ENCODE measurements around the gene NECTIN1.

NECTIN1 gene

DNA sequence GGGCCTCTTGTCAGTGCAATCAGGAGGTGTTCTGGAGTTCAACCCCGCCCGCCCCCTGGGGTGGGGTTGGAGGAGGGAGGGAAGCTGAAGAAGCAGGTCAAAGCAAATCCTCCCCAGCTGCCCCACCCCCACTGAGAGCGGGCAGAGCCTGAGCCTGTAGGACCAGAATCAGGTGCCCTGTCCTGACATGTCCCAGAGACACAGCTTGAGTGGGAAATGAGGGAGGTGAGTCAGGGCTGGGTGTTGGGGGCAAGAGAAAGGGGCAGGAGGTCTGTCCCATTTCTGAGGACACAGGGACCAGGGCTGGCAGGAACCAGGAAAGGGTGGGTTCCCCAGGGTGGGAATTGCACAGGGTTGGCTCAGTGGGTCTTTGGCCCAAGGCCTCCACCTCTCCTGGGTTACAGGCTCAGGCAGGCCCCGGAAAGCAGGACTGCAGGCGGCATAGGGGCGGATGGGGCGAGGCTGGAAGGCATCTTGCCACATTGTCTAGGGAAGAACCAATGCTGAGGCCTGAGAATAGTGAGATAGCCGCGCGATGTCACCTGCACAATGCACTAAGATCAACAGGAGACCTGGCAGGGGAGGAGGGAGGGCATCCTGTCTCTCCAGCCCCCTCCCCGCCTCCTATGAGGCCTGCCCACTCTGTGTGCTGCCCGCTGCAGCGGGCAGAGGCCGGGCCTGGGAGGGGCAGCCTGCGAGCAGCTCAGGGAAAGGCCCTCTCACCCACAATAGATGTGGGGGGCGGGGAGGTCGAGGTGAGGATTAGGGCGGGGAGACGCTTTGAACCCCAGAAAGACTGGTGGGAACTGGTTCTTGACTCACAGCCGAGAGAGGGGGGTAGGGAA lies 32.4 kb downstream of the NECTIN1 start:
- H3K36me3 ChIP-seq (ENCODE audit: control insufficient read depth, low read depth, low read length): no peaks in the 10 kb centered on the region
- H3K4me1 ChIP-seq (ENCODE audit: control insufficient read depth, low read depth, low read length): peaks cover 38% of the 10 kb centered on the region
- H3K4me3 ChIP-seq (ENCODE audit: low read length): no peak overlapping the region
- no peaks in the 10 kb centered on the region for H3K27me3 ChIP-seq (ENCODE audit: control insufficient read depth, insufficient read depth, low read length)
- no peak overlapping the region for H3K9ac ChIP-seq (ENCODE audit: low read length)
- H3K27ac ChIP-seq (ENCODE audit: low read length): no peak overlapping the region
- H3K9me3 ChIP-seq (ENCODE audit: control insufficient read depth, low read depth, low read length): no peaks in the 10 kb centered on the region

DNA sequence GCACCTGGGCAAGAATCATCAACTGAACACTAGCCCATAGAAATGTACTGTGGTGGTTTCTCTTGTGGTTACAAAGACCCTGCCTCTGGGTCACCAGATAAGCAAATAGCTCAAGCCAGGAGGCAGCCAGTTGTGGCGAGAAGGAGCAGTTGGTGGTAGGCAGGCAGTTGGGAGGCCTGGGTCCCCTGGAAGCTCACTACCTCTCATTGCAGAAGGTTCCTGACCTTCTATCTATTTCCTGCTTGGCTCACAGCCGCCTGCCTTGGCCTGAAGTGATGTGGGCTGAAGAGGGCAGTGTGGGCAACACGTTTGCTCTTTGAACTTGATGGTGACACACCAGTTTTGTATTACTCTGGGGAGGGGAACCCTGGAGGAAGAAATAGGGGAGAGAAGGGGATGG lies 34.7 kb downstream of the NECTIN1 start:
- Histone ChIP-seq H3K27me3 (ENCODE audit: control insufficient read depth, insufficient read depth, low read length) (no peaks in the 10 kb centered on the region), H3K9me3 (ENCODE audit: control insufficient read depth, low read depth, low read length) (no peaks in the 10 kb centered on the region), H3K9ac (ENCODE audit: low read length) (no peak overlapping the region), H3K4me1 (ENCODE audit: control insufficient read depth, low read depth, low read length) (peaks cover 46% of the 10 kb centered on the region), H3K36me3 (ENCODE audit: control insufficient read depth, low read depth, low read length) (no peaks in the 10 kb centered on the region), H3K27ac (ENCODE audit: low read length) (no peak overlapping the region), H3K4me3 (ENCODE audit: low read length) (no peak overlapping the region)

DNA sequence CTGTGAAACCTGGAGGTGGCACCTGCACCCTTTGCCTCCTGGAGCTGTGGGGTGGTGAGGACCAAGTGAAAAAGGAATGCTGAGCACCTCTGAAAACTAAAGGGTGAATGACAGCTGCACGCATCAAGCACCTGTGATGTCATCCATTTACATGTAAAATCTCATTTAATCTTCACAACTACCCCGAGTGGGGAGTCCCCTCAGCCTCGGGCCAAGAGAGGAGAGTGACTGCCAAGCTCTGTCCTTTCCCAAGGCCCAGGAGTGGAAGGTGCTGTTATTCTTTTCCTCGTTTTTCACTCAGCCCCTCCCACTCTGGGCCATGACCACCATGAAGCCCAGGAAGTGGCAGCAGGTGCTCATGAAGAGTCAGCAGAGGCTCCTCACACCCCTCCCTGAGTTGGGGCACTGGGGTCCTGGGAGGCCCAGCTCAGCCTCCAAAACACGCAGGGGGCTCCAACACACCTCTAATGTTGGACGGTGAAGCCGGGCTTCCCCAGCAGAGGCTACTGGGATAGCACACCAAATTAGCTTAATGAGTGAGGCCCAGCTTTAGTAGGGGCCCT lies 35.7 kb downstream of the NECTIN1 start:
- Histone ChIP-seq H3K36me3 (ENCODE audit: control insufficient read depth, low read depth, low read length) (no peaks in the 10 kb centered on the region), H3K4me3 (ENCODE audit: low read length) (no peak overlapping the region), H3K9ac (ENCODE audit: low read length) (no peak overlapping the region), H3K4me1 (ENCODE audit: control insufficient read depth, low read depth, low read length) (peaks cover 49% of the 10 kb centered on the region), H3K27me3 (ENCODE audit: control insufficient read depth, insufficient read depth, low read length) (no peaks in the 10 kb centered on the region), H3K9me3 (ENCODE audit: control insufficient read depth, low read depth, low read length) (no peaks in the 10 kb centered on the region), H3K27ac (ENCODE audit: low read length) (no peak overlapping the region)

DNA sequence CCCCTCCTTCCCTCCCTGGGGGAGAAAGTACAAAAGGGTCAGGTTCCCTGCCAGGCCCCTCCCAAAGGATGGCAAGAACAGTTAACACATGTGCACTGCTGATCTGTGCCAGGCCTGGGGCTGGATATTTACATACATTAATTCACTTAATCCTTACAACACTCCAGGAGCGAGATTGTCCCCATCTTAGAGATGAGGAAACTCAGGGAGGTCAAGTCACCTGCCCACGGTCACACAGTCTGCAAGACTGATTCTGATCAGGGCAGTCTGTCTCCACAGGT lies 36.5 kb downstream of the NECTIN1 start:
- Histone ChIP-seq H3K9ac (ENCODE audit: low read length) (no peak overlapping the region), H3K4me1 (ENCODE audit: control insufficient read depth, low read depth, low read length) (peaks cover 56% of the 10 kb centered on the region), H3K27me3 (ENCODE audit: control insufficient read depth, insufficient read depth, low read length) (no peaks in the 10 kb centered on the region)

DNA sequence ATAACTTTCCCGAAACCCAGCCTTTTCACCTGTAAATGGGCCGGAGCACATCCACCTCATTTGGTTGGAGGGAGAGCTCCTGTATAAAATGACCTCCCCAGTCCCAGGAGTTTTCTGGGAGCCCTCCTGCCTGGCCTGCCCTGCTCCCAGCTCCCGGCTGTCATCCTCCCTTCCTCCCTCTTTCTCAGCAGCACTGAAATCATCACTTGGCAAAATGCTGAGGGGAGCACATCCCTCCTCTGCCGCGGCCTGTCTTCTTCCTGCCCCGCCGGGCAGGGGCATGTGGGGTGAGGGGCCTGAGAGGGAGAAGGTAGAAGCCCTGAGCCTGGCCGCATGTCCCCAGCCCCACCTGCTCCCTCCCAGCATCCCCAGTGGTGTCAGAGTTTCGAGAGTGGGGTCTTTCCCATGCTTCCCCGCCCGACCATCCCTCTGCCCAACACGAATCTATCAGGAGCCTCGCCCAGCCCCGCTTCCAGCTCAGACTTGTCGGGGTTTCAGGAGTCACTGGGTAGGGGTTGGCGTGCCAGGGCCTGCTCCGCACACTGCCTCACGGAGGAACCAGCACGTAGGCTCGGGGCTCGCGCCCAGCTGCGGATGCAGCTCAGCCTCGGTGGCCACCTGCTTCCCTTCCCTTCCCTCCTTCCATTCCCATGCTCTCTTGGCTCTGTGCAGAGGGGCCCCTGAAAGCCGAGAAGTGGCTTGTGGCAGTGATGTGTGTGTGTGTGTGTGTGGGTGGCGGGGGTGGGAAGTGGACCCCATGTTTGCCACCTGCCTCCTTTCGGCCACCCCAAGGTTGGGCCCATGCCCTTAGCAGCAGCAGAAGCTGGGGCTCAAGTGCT lies 37.1 kb downstream of the NECTIN1 start:
- H3K4me1 ChIP-seq (ENCODE audit: control insufficient read depth, low read depth, low read length): peaks cover 57% of the 10 kb centered on the region
- H3K9me3 ChIP-seq (ENCODE audit: control insufficient read depth, low read depth, low read length): no peaks in the 10 kb centered on the region
- H3K36me3 ChIP-seq (ENCODE audit: control insufficient read depth, low read depth, low read length): no peaks in the 10 kb centered on the region
- no peaks in the 10 kb centered on the region for H3K27me3 ChIP-seq (ENCODE audit: control insufficient read depth, insufficient read depth, low read length)
- H3K4me3 ChIP-seq (ENCODE audit: low read length): no peak overlapping the region
- no peak overlapping the region for H3K27ac ChIP-seq (ENCODE audit: low read length)
- H3K9ac ChIP-seq (ENCODE audit: low read length): no peak overlapping the region

More for the DNA sequence above, 36.5 kb downstream of the NECTIN1 start:
- Histone ChIP-seq H3K36me3 (ENCODE audit: control insufficient read depth, low read depth, low read length) (no peaks in the 10 kb centered on the region), H3K27ac (ENCODE audit: low read length) (no peak overlapping the region), H3K9me3 (ENCODE audit: control insufficient read depth, low read depth, low read length) (no peaks in the 10 kb centered on the region), H3K4me3 (ENCODE audit: low read length) (no peak overlapping the region)

DNA sequence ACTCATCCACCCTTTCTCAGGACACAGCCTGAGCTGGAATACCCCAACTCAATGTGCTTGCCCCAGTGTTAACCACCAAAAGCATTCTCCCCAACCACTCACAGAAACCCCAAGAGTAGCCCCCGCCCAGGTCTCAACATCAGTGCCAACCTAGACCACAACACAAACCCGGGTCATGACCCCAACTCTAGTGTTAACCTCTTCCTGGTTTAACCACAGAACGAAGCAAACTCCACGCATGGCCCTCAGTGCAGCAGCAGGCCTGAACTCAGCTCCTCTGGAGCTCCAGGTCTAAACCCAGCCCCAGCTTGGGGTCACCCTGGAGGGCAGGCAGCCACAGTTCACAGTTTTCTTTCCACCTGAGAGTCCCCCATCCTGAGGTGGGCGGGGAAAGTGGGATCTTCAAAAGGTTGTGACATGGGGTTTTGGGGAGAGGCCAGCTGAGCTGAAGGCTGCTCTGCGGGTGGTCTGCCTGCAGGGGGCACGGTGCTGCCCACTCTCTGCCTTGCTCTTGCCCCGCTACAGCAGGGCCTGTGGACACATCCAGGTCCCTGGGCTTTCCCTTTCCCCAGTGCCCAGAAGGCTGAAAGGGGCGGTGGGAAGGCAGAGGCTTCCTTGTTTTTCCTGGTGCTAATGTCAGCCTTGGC lies 37.9 kb downstream of the NECTIN1 start:
- H3K36me3 ChIP-seq (ENCODE audit: control insufficient read depth, low read depth, low read length): no peaks in the 10 kb centered on the region
- no peak overlapping the region for H3K9ac ChIP-seq (ENCODE audit: low read length)
- H3K9me3 ChIP-seq (ENCODE audit: control insufficient read depth, low read depth, low read length): no peaks in the 10 kb centered on the region
- H3K27me3 ChIP-seq (ENCODE audit: control insufficient read depth, insufficient read depth, low read length): no peaks in the 10 kb centered on the region
- no peak overlapping the region for H3K27ac ChIP-seq (ENCODE audit: low read length)
- H3K4me3 ChIP-seq (ENCODE audit: low read length): no peak overlapping the region
- H3K4me1 ChIP-seq (ENCODE audit: control insufficient read depth, low read depth, low read length): peaks cover 53% of the 10 kb centered on the region

DNA sequence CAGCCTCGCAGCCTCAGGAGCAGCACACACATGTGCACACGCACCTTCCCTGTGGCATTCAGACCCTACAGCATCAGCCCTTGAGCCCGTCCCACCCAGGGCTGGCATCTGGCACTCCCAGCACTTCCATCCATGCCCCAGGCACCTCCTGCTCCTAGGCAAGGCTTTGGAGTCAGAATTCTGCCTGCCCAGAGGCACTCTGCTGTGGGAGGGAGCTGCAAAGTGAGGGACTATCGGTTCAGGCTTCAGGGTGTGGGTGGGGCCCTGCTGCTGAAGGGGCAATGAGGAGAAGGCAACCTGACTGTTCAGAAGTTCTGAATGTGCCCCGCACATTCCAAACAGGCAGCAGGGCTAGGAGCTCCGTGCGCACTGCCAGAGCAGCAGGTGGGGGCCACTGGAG lies 39.7 kb downstream of the NECTIN1 start:
- Histone ChIP-seq H3K9me3 (ENCODE audit: control insufficient read depth, low read depth, low read length) (no peaks in the 10 kb centered on the region), H3K4me3 (ENCODE audit: low read length) (no peak overlapping the region), H3K9ac (ENCODE audit: low read length) (no peak overlapping the region), H3K27me3 (ENCODE audit: control insufficient read depth, insufficient read depth, low read length) (no peaks in the 10 kb centered on the region), H3K4me1 (ENCODE audit: control insufficient read depth, low read depth, low read length) (peaks cover 62% of the 10 kb centered on the region), H3K27ac (ENCODE audit: low read length) (no peak overlapping the region), H3K36me3 (ENCODE audit: control insufficient read depth, low read depth, low read length) (no peaks in the 10 kb centered on the region)

DNA sequence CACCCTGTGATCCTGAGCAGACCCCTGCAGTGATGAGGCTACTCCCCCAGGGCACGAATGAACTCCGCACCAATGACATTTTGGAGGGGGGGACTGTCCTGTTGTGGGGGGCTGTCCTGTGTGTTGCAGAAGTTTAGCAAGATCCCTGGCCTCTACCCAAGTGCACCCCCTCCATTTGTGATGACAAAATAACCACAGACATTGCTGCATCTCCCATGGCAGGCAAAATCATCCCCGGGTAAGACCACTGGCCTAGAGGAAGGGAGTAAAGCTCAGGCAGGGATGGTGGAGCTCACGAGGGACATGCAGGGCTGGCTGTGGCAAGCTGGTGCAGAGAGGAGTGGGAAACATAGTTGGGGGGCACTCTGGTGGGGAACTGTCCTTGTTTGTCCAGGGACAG lies 40.6 kb downstream of the NECTIN1 start:
- Histone ChIP-seq H3K27ac (ENCODE audit: low read length) (no peak overlapping the region), H3K27me3 (ENCODE audit: control insufficient read depth, insufficient read depth, low read length) (no peaks in the 10 kb centered on the region), H3K4me1 (ENCODE audit: control insufficient read depth, low read depth, low read length) (peaks cover 57% of the 10 kb centered on the region), H3K9ac (ENCODE audit: low read length) (no peak overlapping the region), H3K9me3 (ENCODE audit: control insufficient read depth, low read depth, low read length) (no peaks in the 10 kb centered on the region), H3K4me3 (ENCODE audit: low read length) (no peak overlapping the region), H3K36me3 (ENCODE audit: control insufficient read depth, low read depth, low read length) (no peaks in the 10 kb centered on the region)

DNA sequence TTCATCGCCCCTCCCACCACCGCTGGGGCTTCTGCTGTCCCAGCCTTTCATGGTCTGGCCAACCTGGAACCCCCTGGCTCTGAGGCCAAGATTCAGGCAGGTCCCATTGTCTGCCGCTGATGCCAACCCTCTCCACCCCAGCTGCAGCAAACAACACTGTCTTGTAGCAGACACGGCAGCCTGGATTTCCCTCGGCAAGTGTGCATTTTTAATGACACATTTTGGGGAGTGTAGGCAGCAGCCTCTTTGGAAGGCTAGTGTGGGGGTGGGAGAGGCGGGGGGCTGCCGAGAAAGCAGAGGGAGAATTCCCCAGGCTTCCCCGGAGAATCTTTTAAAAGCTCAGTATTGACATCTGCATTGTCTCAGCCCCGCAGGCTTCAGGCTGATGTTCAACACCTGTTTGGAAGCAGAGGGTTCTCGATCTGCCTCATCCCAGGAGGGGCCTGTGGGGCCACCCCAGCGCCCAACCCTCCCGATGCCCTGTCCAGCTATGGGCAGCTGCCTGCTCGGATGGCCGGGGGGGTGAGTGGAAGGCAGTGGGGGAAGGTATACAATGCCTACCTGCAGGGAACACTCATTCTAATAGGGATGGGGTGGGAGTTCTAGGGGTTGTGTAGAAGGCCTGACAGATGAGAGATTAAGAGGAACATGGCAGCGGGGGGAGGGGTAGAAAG lies 41.5 kb downstream of the NECTIN1 start:
- H3K27ac ChIP-seq (ENCODE audit: low read length): no peak overlapping the region
- H3K4me3 ChIP-seq (ENCODE audit: low read length): no peak overlapping the region
- H3K4me1 ChIP-seq (ENCODE audit: control insufficient read depth, low read depth, low read length): peaks cover 49% of the 10 kb centered on the region
- H3K9me3 ChIP-seq (ENCODE audit: control insufficient read depth, low read depth, low read length): no peaks in the 10 kb centered on the region
- no peak overlapping the region for H3K9ac ChIP-seq (ENCODE audit: low read length)
- H3K36me3 ChIP-seq (ENCODE audit: control insufficient read depth, low read depth, low read length): no peaks in the 10 kb centered on the region
- H3K27me3 ChIP-seq (ENCODE audit: control insufficient read depth, insufficient read depth, low read length): no peaks in the 10 kb centered on the region

DNA sequence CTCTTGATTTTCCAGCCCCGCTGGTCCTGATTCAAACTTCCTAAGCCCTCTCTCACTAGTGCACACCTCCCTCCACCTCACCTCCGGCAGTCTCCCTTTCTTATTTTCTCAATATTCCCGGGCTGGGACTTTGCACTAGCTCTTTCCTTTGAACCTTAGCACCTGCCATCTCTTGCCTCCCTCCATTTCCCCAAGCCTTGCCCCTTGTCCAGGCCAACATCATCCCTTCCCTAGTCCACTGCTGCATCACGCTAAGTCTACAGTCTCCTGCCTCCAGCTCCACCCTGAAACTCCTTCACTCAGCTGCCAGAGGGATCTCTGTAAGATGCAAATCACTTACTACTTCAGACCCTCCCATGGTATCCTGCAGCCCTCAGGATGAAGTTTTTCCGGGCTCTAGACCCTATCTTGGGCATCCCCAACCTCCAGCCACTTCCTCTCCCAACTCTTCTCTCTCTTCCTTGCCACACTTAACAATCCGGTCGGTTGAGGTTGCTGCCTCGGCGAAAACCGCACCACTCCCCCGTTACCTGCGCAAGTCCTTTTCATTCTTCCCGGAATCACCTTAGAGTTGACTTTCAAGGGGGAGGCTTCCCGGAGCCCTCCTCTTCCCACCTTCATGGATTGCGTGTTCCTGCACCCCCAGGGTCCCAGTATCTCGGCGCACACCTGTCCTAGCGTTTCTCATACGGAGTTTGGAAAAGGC lies 42.7 kb downstream of the NECTIN1 start:
- Histone ChIP-seq H3K9ac (ENCODE audit: low read length) (no peak overlapping the region), H3K4me1 (ENCODE audit: control insufficient read depth, low read depth, low read length) (peaks cover 38% of the 10 kb centered on the region), H3K4me3 (ENCODE audit: low read length) (no peak overlapping the region), H3K27me3 (ENCODE audit: control insufficient read depth, insufficient read depth, low read length) (no peaks in the 10 kb centered on the region), H3K36me3 (ENCODE audit: control insufficient read depth, low read depth, low read length) (no peaks in the 10 kb centered on the region), H3K27ac (ENCODE audit: low read length) (no peak overlapping the region), H3K9me3 (ENCODE audit: control insufficient read depth, low read depth, low read length) (no peaks in the 10 kb centered on the region)
